Stimulated activated CD8-positive, alpha-beta memory T cell treated with anti-CD3 and anti-CD28 coated beads, Interleukin-2, amount 100 ng/mL, for 48 hours (primary cell): ENCODE results near the gene PTPRA.
"Not testable (repeated sequence)": the region's sequence is repeated elsewhere in the genome, so short reads cannot be mapped to it uniquely, and the experiment has no call there.

ENCODE experiments used
- DNase-seq, 2 donors: peaks; one replicate each; pipeline ENCODE4 v3.0.0-alpha.2; 2020; ENCODE audit warnings: low read depth in 2 of 2

Gene PTPRA

GRCh38 chr20:3073251-3073643, 200.0 kb downstream of the PTPRA start:
- not testable (repeated sequence) for DNase-seq

DNA sequence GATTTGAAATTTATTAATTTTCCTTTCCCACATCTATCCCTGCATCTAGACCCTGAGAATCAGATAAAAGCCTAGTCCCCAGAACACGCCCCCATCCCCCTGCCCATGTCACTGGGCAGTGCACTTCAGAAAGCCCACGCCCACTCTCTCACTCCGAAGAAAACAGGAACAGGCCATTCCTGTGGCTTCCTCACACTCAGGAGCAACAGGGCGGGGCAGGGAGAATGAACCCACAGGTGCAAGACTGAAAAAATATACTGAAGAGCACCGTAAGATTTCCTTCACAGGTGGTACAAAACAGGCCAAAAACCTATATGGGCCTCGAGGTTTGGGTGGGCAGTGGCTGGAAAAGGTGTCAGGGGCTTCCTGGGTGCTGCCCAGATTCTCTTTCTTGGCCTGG, 201.5 kb downstream of the PTPRA start:
- DNase-seq, result no peak

DNA sequence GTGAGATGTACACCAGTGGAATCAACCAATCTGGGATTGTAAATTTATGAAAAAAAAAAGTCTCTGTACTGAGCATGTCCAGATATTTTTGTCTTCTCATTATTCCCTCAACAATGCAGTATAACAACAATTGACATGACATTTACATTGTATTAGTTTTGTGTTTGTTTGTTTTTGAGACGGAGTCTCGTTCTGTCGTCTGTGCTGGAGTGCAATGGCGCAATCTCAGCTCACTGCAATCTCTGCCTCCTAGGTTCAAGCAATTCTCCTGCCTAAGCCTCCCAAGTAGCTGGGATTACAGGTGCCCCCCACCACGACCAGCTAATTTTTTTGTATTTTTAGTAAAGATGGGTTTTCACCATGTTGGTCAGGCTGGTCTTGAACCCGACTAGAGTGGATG, 202.0 kb downstream of the PTPRA start:
- DNase-seq, result not testable (repeated sequence)

GRCh38 chr20:3077618-3078134, 204.4 kb downstream of the PTPRA start:
- DNase-seq, result no peak

- DNase-seq, result no peak
Observed at GRCh38 chr20:3080939-3081388, 207.7 kb downstream of the PTPRA start.

- no peak for DNase-seq
Observed at GRCh38 chr20:3081641-3082040, 208.4 kb downstream of the PTPRA start.

- DNase-seq, result no peak
Observed at GRCh38 chr20:3082306-3082951, 209.1 kb downstream of the PTPRA start.

- DNase-seq, result no peak
Observed at GRCh38 chr20:3082955-3083952, 210.0 kb downstream of the PTPRA start.

DNA sequence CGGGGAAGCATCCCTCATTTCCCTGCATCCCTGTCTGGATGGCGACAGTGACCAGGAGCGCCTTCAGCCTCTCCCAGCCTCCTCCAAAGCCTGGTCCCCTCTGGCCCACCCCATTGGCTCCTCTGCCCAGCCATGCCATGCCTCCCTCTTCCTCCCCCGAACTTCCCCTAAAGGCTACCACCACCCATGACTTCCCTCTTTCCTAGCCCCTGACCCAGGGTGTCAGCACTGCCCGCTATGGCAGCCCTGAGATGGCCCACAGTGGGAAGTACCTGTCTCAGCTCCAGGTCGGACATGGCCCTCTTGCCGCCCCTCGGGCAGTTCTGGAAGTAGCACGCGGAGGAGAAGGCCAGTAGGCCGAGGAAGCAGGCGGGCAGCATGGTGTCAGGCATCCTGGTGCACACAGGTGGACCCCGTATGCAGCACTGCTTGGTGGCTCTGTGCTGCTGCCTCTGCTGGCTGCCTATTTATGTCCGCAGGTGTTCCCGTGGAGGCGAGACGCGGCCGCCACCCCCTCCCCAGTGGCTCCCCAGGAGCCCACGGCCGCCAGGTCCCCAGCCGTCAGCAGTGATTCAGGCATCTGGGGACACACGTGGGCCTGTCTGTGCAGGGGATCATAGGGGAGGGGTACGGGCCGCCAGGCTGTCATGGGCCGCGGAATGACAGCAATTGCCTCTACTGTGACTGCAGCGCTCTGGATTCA, 211.2 kb downstream of the PTPRA start, which contains the start of gene AVP:
Gene AVP (minus strand): TSS at position 442 of the 703 bp plus-strand sequence. CDS start 50 bp downstream, at position 392.
- DNase-seq, result no peak

DNA sequence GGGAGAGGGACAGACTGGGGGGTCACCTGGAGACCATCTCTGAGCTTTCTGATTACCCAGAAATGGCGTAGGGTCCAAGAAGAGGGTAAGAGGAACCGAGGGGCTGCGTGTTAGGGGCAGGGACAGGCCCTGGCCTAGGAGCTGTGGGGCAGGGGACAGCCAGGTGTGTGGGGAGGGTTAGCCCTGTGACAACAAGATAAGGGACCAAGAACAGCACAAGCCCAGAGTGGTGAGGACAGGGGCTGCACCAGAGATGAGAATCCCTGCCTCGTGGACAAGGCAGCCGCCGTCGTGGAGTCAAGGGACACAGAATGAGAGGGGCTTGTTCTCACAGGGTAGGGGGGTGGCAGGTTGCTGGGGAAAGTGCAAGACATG, 211.7 kb downstream of the PTPRA start:
- no peak for DNase-seq

DNA sequence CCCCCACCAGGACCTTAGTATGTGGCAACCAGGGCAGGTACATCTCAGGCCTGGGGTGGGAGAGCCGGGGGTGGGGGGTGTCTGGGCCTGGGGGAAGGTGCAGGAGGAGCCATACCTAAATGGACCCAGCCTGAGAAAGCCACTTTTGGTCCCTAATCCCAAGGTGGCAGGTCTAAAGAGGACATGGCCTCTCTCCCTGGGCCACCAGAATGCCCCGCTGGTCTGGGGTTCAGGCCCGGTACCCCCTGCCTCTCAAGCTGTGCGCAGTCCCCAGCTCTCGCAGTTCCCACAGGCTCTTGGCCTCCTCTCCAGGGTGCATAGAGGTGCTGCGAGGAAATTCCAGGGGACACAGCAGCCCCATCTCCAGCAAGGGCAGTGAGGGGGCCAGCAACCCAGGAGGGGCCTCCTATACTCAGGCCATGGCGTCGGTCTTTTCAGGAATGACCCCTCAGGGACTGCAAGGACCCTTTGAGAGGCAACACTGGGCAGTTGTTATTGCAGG, 212.3 kb downstream of the PTPRA start:
- DNase-seq, result no peak

DNA sequence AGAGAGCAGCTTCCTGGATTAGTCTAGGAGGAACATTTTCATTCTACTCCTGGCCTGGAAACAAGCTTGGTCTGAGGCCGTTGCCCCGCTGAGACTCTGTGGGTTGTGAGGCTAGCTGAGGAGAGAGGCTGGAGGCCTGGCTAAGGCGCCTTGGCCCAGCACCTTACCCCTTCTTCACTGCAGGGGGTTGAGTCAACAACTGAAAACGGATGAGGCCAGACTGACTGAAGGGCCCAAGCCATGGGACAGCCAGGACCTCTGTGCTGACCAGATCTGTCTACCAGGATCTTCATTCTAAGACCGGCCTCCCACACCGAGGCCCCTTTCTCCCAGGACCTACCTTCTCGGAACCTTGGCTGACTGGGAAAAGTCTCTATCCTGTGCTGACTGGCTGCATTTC, 214.8 kb downstream of the PTPRA start:
- DNase-seq, result no peak
